Measurements from ENCODE around the gene HSD11B1L.

HSD11B1L gene

DNA sequence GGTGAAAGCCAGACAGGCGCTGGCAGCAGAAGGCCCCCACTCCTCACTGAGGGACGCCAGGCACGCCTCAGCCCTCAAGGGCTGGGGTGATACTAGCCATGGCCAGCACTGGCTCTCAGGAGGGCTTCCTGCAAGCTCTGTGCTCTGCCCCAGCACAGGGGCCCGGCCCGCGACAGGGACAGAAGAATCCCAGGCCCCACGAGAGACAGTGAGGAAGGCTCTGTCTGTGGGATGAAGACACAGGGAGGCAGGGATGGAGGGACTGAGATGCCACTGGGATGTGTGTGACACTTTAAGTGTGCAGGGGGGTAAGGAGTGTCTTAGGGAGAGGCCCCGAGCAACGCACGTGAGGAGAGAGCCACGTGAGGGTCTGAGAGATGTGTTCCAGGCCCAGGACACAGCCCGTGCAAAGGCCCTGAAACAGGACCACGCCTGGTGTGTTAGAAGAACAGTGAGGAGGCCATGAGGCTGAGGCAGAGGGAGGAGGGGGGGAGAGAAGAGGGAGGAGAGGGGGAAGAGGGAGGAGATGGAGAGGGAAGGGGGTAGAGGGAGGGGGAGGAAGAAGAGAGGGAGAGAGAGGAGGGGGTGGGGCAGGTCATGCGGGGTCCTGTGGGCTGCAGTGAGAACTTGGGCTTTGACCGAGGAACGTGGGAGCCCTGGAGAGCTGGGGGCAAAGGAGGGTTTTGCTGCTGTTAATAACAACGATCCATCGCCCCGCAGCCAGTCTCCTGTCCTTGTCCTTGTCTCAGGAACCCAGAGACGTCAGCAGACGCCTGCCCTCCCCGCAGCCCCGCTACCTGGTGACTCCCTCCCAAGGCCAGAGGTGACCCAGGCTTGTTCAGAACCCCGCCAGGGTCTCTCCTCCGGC lies 16.4 kb downstream of the HSD11B1L start:
- ChIA-PET POLR2A (interaction anchor here (0.7 to 3.0 kb wide), 7 partner anchors 7 to 107 kb away, joined by 3 to 12 read pairs (median 5); partner anchors contain the start of genes CATSPERD, LONP1, NRTN and RPL36), CTCF (interaction anchor here (0.7 to 1.2 kb wide), 3 partner anchors 10 to 107 kb away, joined by 3 to 4 read pairs (median 4); no protein-coding TSS in a partner anchor)
- Histone ChIP-seq H3K36me3 (ENCODE audit: control insufficient read depth in 2 of 2, insufficient read depth in 1 of 2, low read length in 2 of 2) (peaks cover 17 to 74% of the 10 kb centered on the region in 2 experiments; a peak in 2 of 3 replicates), H3K4me1 (ENCODE audit: control insufficient read depth, insufficient read depth, low read length) (no peaks in the 10 kb centered on the region; the same call in 1 of the 2 replicates), H3K27ac (ENCODE audit: extremely low read depth, low read depth, low read length) (peak overlapping the region; percentile 66), H3K4me3 (ENCODE audit: low read depth, low read length) (no peak overlapping the region), H3K9me3 (ENCODE audit: control insufficient read depth, insufficient read depth, low read depth, low read length) (no peaks in the 10 kb centered on the region)
- TF ChIP-seq ZBTB20 (tag by site-specific recombination; IDR thresholded peaks at IDR 0.05) = peak; percentile 65
- TF ChIP-seq ZNF10 (tag by site-specific recombination; IDR thresholded peaks at IDR 0.05) = peak; percentile 5; the same call in 1 of the 2 replicates
- TF ChIP-seq ZBTB17 (tag by site-specific recombination; IDR thresholded peaks at IDR 0.05) = peak; percentile 83
- TF ChIP-seq ZNF2 (tag by site-specific recombination; IDR thresholded peaks at IDR 0.05) = peak; percentile 51; the same call in 1 of the 2 replicates
- peak; percentile 82 for TF ChIP-seq EGR2 (tag by site-specific recombination; IDR thresholded peaks at IDR 0.05; ENCODE audit: low read depth)
- TF ChIP-seq, protein P1, sequence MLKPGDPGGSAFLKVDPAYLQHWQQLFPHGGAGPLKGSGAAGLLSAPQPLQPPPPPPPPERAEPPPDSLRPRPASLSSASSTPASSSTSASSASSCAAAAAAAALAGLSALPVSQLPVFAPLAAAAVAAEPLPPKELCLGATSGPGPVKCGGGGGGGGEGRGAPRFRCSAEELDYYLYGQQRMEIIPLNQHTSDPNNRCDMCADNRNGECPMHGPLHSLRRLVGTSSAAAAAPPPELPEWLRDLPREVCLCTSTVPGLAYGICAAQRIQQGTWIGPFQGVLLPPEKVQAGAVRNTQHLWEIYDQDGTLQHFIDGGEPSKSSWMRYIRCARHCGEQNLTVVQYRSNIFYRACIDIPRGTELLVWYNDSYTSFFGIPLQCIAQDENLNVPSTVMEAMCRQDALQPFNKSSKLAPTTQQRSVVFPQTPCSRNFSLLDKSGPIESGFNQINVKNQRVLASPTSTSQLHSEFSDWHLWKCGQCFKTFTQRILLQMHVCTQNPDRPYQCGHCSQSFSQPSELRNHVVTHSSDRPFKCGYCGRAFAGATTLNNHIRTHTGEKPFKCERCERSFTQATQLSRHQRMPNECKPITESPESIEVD (tag by site-specific recombination; IDR thresholded peaks at IDR 0.05) = no peak
- TF ChIP-seq, protein P2, sequence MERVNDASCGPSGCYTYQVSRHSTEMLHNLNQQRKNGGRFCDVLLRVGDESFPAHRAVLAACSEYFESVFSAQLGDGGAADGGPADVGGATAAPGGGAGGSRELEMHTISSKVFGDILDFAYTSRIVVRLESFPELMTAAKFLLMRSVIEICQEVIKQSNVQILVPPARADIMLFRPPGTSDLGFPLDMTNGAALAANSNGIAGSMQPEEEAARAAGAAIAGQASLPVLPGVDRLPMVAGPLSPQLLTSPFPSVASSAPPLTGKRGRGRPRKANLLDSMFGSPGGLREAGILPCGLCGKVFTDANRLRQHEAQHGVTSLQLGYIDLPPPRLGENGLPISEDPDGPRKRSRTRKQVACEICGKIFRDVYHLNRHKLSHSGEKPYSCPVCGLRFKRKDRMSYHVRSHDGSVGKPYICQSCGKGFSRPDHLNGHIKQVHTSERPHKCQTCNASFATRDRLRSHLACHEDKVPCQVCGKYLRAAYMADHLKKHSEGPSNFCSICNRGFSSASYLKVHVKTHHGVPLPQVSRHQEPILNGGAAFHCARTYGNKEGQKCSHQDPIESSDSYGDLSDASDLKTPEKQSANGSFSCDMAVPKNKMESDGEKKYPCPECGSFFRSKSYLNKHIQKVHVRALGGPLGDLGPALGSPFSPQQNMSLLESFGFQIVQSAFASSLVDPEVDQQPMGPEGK (tag by site-specific recombination; IDR thresholded peaks at IDR 0.05) = peak; percentile 83
- TF ChIP-seq GLIS1 (tag by site-specific recombination; IDR thresholded peaks at IDR 0.05) = peak; percentile 81
- TF ChIP-seq ZNF211 (tag by site-specific recombination; IDR thresholded peaks at IDR 0.05; ENCODE audit: low read depth) = no peak
- TF ChIP-seq ZNF248 (tag by site-specific recombination; IDR thresholded peaks at IDR 0.05) = no peak
- TF ChIP-seq ZFP41 (tag by site-specific recombination; IDR thresholded peaks at IDR 0.05; ENCODE audit: borderline replicate concordance) = no peak
- 0 out of 2 replicates have a peak, but pooled peaks have one; percentile 31 for TF ChIP-seq ZNF324 (tag by site-specific recombination; IDR thresholded peaks at IDR 0.05)
- peak; percentile 100 for TF ChIP-seq ZNF623 (tag by site-specific recombination; IDR thresholded peaks at IDR 0.05)
- peak; percentile 61 for TF ChIP-seq ZFHX2 (tag by site-specific recombination; conservative IDR thresholded peaks at IDR 0.05)
- no peak for TF ChIP-seq GLI4 (tag by site-specific recombination; IDR thresholded peaks at IDR 0.05)
- TF ChIP-seq ZNF394 (tag by site-specific recombination; IDR thresholded peaks at IDR 0.05; ENCODE audit: borderline replicate concordance) = 0 out of 2 replicates have a peak, but pooled peaks have one; percentile 8
- no peak for TF ChIP-seq YY1 (tag by site-specific recombination; IDR thresholded peaks at IDR 0.05)
- no peak for TF ChIP-seq ZNF354C (tag by site-specific recombination; IDR thresholded peaks at IDR 0.05; ENCODE audit: borderline replicate concordance, low read depth)
- no peak for TF ChIP-seq ZNF214 (tag by site-specific recombination; IDR thresholded peaks at IDR 0.05; ENCODE audit: borderline replicate concordance)
- TF ChIP-seq, protein P3, sequence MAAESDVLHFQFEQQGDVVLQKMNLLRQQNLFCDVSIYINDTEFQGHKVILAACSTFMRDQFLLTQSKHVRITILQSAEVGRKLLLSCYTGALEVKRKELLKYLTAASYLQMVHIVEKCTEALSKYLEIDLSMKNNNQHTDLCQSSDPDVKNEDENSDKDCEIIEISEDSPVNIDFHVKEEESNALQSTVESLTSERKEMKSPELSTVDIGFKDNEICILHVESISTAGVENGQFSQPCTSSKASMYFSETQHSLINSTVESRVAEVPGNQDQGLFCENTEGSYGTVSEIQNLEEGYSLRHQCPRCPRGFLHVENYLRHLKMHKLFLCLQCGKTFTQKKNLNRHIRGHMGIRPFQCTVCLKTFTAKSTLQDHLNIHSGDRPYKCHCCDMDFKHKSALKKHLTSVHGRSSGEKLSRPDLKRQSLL (tag by site-specific recombination; IDR thresholded peaks at IDR 0.05) = 0 out of 2 replicates have a peak, but pooled peaks have one; percentile 48
- TF ChIP-seq, protein P4, sequence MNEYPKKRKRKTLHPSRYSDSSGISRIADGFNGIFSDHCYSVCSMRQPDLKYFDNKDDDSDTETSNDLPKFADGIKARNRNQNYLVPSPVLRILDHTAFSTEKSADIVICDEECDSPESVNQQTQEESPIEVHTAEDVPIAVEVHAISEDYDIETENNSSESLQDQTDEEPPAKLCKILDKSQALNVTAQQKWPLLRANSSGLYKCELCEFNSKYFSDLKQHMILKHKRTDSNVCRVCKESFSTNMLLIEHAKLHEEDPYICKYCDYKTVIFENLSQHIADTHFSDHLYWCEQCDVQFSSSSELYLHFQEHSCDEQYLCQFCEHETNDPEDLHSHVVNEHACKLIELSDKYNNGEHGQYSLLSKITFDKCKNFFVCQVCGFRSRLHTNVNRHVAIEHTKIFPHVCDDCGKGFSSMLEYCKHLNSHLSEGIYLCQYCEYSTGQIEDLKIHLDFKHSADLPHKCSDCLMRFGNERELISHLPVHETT (tag by site-specific recombination; IDR thresholded peaks at IDR 0.05) = peak; percentile 46
- TF ChIP-seq, protein P5, sequence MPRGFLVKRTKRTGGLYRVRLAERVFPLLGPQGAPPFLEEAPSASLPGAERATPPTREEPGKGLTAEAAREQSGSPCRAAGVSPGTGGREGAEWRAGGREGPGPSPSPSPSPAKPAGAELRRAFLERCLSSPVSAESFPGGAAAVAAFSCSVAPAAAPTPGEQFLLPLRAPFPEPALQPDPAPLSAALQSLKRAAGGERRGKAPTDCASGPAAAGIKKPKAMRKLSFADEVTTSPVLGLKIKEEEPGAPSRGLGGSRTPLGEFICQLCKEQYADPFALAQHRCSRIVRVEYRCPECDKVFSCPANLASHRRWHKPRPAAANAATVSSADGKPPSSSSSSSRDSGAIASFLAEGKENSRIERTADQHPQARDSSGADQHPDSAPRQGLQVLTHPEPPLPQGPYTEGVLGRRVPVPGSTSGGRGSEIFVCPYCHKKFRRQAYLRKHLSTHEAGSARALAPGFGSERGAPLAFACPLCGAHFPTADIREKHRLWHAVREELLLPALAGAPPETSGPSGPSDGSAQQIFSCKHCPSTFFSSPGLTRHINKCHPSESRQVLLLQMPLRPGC (tag by site-specific recombination; IDR thresholded peaks at IDR 0.05) = peak; percentile 70; the same call in 1 of the 2 replicates
- TF ChIP-seq, protein P6, sequence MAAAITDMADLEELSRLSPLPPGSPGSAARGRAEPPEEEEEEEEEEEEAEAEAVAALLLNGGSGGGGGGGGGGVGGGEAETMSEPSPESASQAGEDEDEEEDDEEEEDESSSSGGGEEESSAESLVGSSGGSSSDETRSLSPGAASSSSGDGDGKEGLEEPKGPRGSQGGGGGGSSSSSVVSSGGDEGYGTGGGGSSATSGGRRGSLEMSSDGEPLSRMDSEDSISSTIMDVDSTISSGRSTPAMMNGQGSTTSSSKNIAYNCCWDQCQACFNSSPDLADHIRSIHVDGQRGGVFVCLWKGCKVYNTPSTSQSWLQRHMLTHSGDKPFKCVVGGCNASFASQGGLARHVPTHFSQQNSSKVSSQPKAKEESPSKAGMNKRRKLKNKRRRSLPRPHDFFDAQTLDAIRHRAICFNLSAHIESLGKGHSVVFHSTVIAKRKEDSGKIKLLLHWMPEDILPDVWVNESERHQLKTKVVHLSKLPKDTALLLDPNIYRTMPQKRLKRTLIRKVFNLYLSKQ (tag by site-specific recombination; IDR thresholded peaks at IDR 0.05; ENCODE audit: borderline replicate concordance) = no peak
- TF ChIP-seq ZNF600 (tag by site-specific recombination; IDR thresholded peaks at IDR 0.05) = peak; percentile 91
- TF ChIP-seq BCL11B (tag by site-specific recombination; IDR thresholded peaks at IDR 0.05; ENCODE audit: low read depth) = peak; percentile 63; the same call in 1 of the 2 replicates
- 0 out of 2 replicates have a peak, but pooled peaks have one; percentile 6 for TF ChIP-seq ZIC2 (tag by site-specific recombination; IDR thresholded peaks at IDR 0.05)
- TF ChIP-seq ZBTB48 (tag by site-specific recombination; IDR thresholded peaks at IDR 0.05) = peak; percentile 45; the same call in 1 of the 2 replicates
